ENCODE measurements around the gene ZIC1.

Gene ZIC1

DNA sequence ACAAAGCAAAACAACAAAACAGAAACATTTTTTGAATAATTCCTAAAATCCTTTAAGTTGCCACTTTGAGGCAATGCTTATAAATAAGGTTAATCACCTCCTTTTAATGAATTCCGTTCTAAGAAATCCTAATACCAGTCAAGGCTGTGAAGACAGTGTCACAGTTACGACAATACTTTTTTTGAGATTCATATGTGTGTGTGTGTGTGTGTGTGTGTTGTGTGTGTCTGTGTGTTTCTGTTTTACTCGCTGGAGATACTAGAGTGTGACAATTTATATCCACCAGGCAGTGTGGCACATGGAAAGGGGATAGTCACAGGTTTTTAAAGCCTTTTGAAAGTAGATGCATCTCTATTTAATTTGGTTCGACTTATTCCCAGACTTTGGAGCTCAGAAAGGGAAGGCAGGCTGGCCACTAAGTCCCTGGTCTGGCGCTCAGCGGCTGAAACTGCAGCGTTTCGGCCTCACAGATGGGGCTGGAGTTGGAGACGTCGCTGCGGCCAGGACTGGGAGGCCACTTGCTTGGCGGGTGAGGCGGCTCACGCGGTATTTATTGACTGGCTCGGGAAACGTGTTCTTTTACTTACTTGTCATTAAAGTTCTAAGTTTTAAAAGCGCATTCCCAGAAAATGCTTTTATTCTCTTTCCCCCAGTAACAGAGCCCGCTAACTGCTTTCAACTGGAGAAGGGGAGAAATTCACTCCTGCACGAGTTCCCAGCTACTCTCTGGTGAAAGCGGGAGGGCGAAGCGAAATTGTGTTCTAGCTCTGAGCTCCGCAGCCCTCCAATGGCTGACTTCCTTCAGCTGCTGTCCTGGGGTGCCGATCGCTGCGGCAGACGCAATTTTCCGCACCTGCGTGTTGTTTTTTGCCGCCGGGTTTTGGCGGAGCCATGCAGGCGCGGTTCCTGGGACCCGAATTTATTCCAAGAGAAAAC, 13.7 kb downstream of the ZIC1 start:
- no peak for DNase-seq (ENCODE audit: low read depth in 2 of 2)

DNA sequence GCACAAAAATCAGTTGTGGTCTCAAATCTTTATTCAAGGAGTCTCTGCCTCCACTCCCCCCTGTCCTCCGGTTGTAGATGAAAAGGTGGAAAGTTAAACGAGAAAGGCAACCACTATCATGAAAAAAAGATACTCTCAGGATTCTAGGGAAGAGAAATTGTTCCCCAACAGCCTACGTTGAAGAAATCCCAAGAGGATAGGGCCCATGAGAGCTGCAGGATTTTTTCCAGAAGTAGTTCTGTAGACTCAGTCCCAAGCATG, 14.3 kb downstream of the ZIC1 start:
- no peak for DNase-seq (ENCODE audit: low read depth in 2 of 2)

GRCh38 chr3:147423798-147424580, 14.8 kb downstream of the ZIC1 start:
- DNase-seq (ENCODE audit: low read depth in 2 of 2) = no peak

- no peak for DNase-seq (ENCODE audit: low read depth in 2 of 2)
These were observed 15.6 kb downstream of the ZIC1 start for GRCh38 chr3:147424581-147425387.

GRCh38 chr3:147425388-147425850, 16.3 kb downstream of the ZIC1 start:
- DNase-seq (ENCODE audit: low read depth in 2 of 2) = no peak

GRCh38 chr3:147426931-147427330, 17.8 kb downstream of the ZIC1 start:
- DNase-seq (ENCODE audit: low read depth in 2 of 2) = no peak

DNA sequence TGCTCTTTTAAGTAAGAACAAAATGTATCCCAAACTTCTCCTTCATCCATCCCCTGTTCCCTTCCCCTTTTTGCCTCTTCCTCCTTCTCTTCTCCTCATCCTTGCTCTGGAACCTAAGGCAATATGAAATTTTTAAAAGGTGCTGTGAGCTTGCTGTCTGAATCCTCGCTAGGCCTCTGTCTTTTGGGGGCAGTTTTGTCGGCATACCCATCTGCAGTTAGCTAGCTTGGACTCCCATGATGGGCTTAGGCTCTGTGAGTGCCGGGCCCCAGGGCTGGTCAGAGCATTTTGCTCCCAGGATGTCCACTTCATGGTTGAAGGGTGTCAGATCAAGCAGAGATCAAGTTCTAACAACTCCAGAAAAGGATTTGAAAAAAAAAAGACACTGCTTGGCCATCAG, 18.6 kb downstream of the ZIC1 start:
- no peak for DNase-seq (ENCODE audit: low read depth in 2 of 2)

- DNase-seq (ENCODE audit: low read depth in 2 of 2) = no peak
These were observed 19.2 kb downstream of the ZIC1 start for GRCh38 chr3:147428326-147428725.

DNA sequence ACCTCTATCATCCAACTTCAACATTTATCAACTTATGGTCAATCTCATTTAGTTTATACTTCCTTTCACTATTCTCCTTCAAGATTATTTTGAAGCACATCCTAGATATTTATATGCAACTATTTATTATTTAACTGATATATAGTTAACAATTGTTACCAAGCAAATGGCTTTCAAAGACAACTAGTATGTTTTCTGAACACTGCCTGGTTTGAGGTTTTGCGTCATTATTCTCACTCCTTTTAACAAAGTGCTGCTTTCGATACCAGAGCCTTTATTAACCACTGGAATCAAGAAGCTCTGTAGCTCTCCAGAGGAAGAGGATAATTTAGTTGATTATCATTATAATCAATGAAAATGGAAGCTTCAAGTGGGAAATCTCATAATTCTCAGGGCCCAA, 19.6 kb downstream of the ZIC1 start:
- no peak for DNase-seq (ENCODE audit: low read depth in 2 of 2)

DNA sequence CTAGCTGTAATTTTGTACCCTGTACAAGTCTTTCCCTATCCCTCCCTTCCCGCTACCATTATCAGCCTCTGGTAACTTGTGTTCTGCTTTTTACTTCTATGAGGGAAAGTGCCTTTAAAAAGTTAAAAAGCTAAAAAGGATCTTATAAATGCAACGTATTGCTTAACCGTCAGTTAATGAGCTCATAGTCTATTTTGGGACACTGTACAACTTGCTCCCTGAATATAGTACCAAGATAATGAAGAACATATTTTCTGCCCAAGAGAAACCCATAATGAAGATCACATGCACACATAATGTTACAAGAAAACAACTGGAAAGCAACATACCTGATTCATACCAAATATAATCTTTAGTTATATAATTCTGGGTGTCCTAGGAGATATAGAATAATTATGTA, 22.6 kb downstream of the ZIC1 start:
- no peak for DNase-seq (ENCODE audit: low read depth in 2 of 2)

DNA sequence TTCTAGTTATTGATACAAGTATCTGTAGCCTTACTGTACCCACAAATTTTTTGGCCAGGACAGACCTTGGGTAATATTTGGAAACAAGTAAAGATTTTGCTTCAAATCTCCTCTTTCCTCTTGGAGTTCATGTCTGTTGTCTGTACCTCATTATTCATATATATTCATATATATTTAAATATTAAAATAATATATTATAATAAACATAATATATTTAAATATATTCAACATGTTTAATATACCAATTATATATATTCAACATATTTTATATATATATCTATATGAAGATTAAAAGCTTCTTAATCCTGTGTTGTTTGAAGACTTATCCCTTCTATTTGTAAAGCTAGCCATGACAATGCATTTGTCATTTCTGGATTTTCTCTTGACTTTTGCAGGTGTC, 38.1 kb downstream of the ZIC1 start:
- DNase-seq (ENCODE audit: low read depth in 2 of 2) = no peak

DNA sequence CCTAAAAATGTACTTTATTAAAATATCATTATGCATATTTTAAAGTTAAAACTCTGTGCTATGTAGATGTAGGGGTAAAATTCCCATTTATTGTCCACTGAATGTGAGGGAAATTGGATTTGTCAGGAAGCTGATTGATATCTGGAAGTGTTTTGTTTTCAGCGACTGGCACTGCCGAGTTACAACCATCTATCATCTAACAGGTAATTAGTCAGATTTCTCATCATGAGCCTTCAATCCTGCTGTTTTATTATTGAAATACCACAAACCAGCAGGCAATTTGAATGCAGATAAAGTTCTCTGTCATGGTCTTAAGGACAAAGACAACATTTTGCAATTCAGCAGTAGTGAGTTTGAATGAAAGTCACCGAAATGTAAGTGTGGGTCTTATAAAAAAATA, 40.5 kb downstream of the ZIC1 start:
- no peak for DNase-seq (ENCODE audit: low read depth in 2 of 2)

DNA sequence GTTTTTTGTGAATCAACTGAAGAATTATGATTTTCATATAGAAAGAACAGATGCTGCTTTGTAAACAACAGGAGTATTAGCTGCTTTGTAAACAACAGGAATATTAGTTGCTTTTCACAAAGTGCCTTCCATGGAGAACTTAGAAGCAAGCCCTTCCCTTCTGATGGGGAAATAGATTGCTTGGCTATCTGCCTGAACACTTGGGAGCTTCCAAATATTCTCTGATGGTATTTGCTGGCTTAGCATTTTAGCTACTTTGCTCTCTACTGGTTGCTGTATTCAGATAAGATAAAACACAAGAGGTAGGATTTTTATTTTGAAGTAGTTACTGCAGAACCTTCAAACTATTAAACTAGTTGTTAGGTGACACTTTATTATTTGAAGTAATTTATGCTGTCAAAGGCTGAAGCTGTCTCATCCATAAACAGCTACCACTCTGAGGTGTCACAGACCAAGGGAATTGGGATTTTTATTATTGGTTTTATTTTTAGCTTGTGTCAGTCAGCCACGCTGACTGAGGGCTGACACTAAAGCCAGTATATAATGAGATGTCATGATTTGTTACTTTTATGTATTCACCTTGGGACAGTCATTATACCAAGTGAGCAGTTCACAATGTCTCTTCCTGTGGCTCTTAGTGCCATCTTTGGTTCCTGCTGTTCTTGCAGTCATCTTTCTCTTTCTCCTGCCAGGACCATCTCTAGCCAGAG, 50.0 kb downstream of the ZIC1 start:
- DNase-seq (ENCODE audit: low read depth in 2 of 2) = no peak

DNA sequence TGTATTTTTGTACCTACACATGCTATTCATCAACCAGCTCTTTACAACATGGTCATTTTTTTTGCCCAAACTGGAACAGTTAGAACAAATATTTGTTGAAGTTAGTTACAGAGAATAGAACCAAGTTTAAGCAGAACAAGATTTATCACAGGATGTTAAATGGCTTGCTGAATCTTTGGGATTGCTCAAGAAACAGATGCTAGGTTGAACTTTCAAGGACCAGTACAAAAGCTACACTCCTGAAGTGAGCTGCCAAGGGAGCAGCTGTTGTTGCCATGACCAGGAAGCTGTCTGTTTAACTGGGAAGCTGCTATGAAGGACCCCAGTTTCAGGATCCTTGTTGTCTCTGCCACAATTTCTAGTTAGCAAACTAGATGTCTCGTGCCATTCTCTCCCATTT, 53.7 kb downstream of the ZIC1 start:
- DNase-seq (ENCODE audit: low read depth in 2 of 2) = no peak
